Calu3 (cell line): ENCODE results near the gene RNF181. TPM values are rescaled to one million over a fixed set of nuclear protein-coding genes. Genes with fewer than 3 reads are reported as not detected.
"Not testable (repeated sequence)": the region's sequence is repeated elsewhere in the genome, so short reads cannot be mapped to it uniquely, and the experiment has no call there.

Source experiments
- BruUV-seq: library from RNA; stranded (reverse); fragments of 400-500 nt; replicated peaks from 2 replicates; lab custom pipeline; 2021; lab: Mats Ljungman, UMichigan
- CTCF ChIA-PET: fragments of 300-600 bp; sonication (Branson Sonifier 250); formaldehyde crosslinking; loops from one replicate; lab custom pipeline; 2022; ENCODE audit warnings: antibody characterized with exemption; lab: Charles Lee
- DNase-seq: peaks from one replicate; pipeline ENCODE4 v3.0.0; 2022
- H3K27ac Mint-ChIP-seq: one replicate; pipeline ENCODE4 v1.8.0; 2022; ENCODE audit warnings: mixed read lengths; ENCODE audit not compliant: unreplicated experiment
- H3K27me3 Mint-ChIP-seq: one replicate; pipeline ENCODE4 v1.8.0; 2022; ENCODE audit warnings: mixed read lengths; ENCODE audit not compliant: unreplicated experiment
- H3K36me3 Mint-ChIP-seq: one replicate; pipeline ENCODE4 v1.8.0; 2022; ENCODE audit warnings: mild to moderate bottlenecking, moderate library complexity, mixed read lengths; ENCODE audit not compliant: insufficient read depth, unreplicated experiment
- H3K4me1 Mint-ChIP-seq: one replicate; pipeline ENCODE4 v1.8.0; 2022; ENCODE audit warnings: mild to moderate bottlenecking, low read depth, mixed read lengths; ENCODE audit not compliant: unreplicated experiment
- H3K4me3 Mint-ChIP-seq: one replicate; pipeline ENCODE4 v1.8.0; 2022; ENCODE audit warnings: mild to moderate bottlenecking, low read depth, moderate library complexity, mixed read lengths; ENCODE audit not compliant: unreplicated experiment
- H3K9me3 Mint-ChIP-seq: one replicate; pipeline ENCODE4 v1.8.0; 2022; ENCODE audit warnings: low read depth, mixed read lengths; ENCODE audit not compliant: unreplicated experiment
- CTCF ChIP-seq: fragments of 200-600 bp; IDR thresholded peaks from one replicate; pipeline ENCODE4 v1.8.0; 2022; ENCODE audit warnings: antibody characterized with exemption; ENCODE audit not compliant: unreplicated experiment
- intact Hi-C: fragments of 100-400 bp; cut with micrococcal nuclease; formaldehyde crosslinking; loops from one replicate; pipeline ENCODE4 v1.10.0; 2022; ENCODE audit not compliant: unreplicated experiment
- total RNA-seq: library from RNA; stranded (reverse); gene quantifications from 2 replicates; pipeline ENCODE4 v1.2.3, GENCODE V29; 2022

The RNF181 gene
- total RNA-seq, 1 experiment from 2014 or later = 101 TPM

DNA sequence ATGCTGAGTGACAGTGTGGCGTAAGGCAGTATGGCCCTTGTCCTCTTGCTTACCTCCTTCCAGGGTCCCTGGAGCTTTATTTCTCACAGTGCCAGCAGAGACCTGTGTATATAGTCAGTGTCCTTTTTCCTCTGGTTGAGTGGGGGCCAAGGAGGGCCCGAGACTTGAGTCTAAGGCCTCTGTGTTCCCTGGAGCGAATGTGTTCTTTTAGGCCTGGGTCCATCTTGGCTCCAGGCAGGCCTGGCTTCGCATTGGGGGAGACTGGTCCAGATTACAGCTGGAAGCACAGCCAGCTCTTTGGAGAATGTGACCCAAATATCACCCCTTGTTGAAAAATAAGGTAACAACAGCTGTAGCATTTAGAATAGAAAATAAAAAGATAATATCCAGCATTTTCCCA, 6.4 kb upstream of the RNF181 start:
- CTCF ChIA-PET = no interaction called here
- Mint-ChIP-seq H3K27ac (no peak overlapping the region), H3K9me3 (no peaks in the 10 kb centered on the region), H3K36me3 (peaks cover 1% of the 10 kb centered on the region), H3K4me1 (peaks cover 32% of the 10 kb centered on the region), H3K4me3 (no peak overlapping the region), H3K27me3 (no peaks in the 10 kb centered on the region)
- intact Hi-C loops = no loop called here
- TF ChIP-seq CTCF = no peak
- no peak for DNase-seq
- no TSS peak for BruUV-seq

DNA sequence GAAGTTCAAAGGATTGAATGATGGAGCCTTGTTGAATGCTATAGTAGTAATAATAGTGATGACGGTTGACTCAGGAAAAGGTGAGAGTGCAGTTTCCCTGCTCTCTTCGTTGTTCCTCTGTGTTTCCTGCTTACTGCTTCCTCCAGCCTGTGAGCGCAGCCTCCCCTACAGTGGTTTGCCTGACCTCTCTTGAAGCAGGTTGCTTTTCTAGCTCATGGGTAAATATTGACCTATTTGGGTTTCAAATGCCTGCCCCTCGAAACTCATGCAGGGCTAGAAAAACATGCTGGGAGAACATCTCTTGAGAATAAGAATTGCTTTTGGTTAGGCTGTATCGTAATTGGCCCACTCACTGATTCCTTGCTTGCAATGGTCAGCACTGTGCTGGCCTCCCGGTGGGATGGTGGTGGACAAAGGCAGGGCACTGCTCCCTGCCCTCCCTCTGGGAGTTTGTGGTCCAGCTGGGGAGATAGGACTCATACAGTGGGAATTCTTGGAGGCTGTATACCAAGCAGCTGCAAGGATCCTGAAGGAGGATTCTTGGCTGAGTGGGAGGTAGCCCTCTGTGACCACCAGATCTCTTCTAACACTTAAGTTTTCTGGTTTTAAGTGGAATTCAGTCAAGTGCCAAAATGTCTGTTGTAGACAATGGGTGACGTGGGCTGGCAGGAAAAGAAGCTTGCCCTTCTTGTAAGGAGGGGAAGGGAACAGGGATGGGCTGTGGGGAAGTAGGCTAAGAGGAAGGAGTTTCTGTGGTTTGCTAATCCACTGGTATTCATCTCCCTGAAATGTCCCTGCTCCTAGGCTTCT, 5.4 kb upstream of the RNF181 start:
- CTCF ChIA-PET = no interaction called here
- Mint-ChIP-seq H3K4me3 (no peak overlapping the region), H3K9me3 (no peaks in the 10 kb centered on the region), H3K27ac (no peak overlapping the region), H3K36me3 (peaks cover 11% of the 10 kb centered on the region), H3K4me1 (peaks cover 27% of the 10 kb centered on the region), H3K27me3 (no peaks in the 10 kb centered on the region)
- TF ChIP-seq CTCF = no peak
- intact Hi-C loops = no loop called here
- DNase-seq = no peak
- BruUV-seq = no TSS peak

DNA sequence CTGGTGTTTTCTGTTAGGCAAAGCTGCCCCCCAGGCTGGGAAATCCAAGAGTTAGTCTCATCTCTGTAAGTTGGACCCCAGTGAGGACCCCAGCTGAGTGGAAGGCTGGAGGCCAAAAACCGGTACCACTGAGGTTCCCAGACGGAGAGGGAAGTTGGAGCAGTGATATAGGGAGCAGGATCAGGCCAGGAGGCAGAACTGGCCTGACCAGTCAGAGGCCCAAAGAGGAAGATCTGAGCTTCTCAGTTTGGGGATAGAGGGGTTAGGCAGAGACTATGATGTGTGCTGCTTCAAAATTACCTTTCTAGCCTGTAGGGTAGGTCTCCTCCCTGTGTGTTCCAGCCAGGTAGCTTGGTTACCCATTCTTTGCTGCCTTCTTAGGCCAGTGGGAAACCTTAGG, 4.6 kb upstream of the RNF181 start:
- Mint-ChIP-seq H3K27me3 (no peaks in the 10 kb centered on the region), H3K4me1 (peaks cover 20% of the 10 kb centered on the region), H3K9me3 (no peaks in the 10 kb centered on the region), H3K4me3 (no peak overlapping the region), H3K27ac (no peak overlapping the region), H3K36me3 (peaks cover 19% of the 10 kb centered on the region)
- no peak for TF ChIP-seq CTCF
- no TSS peak for BruUV-seq
- DNase-seq = no peak
- CTCF ChIA-PET = interaction anchor here (0.6 kb wide), 1 partner anchor 272 kb away, joined by 3 read pairs; no protein-coding TSS in a partner anchor
- intact Hi-C loops = no loop called here

- intact Hi-C loops = no loop called here
- BruUV-seq = no TSS peak
- DNase-seq = no peak
- TF ChIP-seq CTCF = no peak
- Mint-ChIP-seq H3K4me3 (no peak overlapping the region), H3K36me3 (peaks cover 24% of the 10 kb centered on the region), H3K9me3 (no peaks in the 10 kb centered on the region), H3K27ac (no peak overlapping the region), H3K27me3 (no peaks in the 10 kb centered on the region), H3K4me1 (peaks cover 18% of the 10 kb centered on the region)
- CTCF ChIA-PET = interaction anchor here (0.6 kb wide), 1 partner anchor 273 kb away, joined by 3 read pairs; no protein-coding TSS in a partner anchor
Observed at GRCh38 chr2:85591563-85591962, 4.0 kb upstream of the RNF181 start.

DNA sequence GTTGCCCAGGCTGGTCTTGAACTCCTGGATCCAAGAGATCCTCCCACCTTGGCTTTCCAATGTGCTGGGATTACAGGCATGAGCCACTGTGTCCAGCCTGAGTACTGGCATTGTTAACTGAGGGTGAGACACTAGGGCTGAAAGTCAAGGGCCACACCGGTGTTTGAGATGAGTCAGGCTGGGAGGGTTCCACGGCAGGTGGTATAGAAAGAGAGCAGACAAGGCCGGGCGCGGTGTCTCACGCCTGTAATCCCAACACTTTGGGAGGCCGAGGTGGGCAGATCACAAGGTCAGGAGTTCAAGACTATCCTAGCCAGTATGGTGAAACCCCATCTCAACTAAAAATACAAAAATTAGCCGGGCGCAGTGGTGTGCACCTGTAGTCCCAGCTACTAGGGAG, 3.2 kb upstream of the RNF181 start:
- CTCF ChIA-PET, BruUV-seq, H3K4me3 Mint-ChIP-seq, H3K9me3 Mint-ChIP-seq, H3K27me3 Mint-ChIP-seq, H3K27ac Mint-ChIP-seq, DNase-seq, intact Hi-C loops: not testable (repeated sequence)
- peaks cover 18% of the 10 kb centered on the region for H3K4me1 Mint-ChIP-seq
- peaks cover 31% of the 10 kb centered on the region for H3K36me3 Mint-ChIP-seq
